Measurements from ENCODE around the gene IFNL2.

DNA sequence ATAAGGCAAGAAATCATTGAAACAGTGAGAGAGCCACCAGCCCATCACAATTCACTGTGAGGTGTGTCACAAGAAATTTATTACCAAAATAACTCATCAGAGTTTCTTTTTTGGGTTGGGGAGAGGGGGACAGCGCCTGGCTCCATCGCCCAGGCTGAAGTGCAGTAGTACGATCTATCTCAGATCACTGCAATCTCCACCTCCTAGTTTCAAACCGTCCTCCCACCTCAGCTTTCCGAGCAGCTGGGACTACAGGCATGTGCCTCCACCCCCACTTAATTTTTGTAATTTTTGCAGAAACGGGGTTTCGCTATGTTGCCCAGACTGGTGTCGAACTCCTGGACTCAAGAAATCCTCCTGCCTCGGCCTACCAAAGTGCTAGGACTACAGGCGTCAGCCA is 31.6 kb downstream of the IFNL2 start:
- TF ChIP-seq POLR2A (IDR thresholded peaks at IDR 0.05; ENCODE audit: low read depth, low read length) = no peak
- TF ChIP-seq, protein P1, sequence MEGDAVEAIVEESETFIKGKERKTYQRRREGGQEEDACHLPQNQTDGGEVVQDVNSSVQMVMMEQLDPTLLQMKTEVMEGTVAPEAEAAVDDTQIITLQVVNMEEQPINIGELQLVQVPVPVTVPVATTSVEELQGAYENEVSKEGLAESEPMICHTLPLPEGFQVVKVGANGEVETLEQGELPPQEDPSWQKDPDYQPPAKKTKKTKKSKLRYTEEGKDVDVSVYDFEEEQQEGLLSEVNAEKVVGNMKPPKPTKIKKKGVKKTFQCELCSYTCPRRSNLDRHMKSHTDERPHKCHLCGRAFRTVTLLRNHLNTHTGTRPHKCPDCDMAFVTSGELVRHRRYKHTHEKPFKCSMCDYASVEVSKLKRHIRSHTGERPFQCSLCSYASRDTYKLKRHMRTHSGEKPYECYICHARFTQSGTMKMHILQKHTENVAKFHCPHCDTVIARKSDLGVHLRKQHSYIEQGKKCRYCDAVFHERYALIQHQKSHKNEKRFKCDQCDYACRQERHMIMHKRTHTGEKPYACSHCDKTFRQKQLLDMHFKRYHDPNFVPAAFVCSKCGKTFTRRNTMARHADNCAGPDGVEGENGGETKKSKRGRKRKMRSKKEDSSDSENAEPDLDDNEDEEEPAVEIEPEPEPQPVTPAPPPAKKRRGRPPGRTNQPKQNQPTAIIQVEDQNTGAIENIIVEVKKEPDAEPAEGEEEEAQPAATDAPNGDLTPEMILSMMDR (IDR thresholded peaks at IDR 0.05; ENCODE audit: extremely low read depth in 1 of 2, insufficient read depth in 1 of 2, low read depth in 1 of 2, low read length in 2 of 2) = no peak
- no peak for TF ChIP-seq MYC (IDR thresholded peaks at IDR 0.05; ENCODE audit: low read depth, low read length)

All from endothelial cell of umbilical vein (primary cell).